GM18909 (cell line): ENCODE measurements around the gene EVPL.
"Not testable (repeated sequence)": the region's sequence is repeated elsewhere in the genome, so short reads cannot be mapped to it uniquely, and the experiment has no call there.

Experiments used
- ATAC-seq: cut with Tn5 transposase; IDR thresholded peaks from one replicate; pipeline ENCODE4 v1.9.1; 2021; ENCODE audit warnings: mild to moderate bottlenecking; ENCODE audit not compliant: unreplicated experiment, poor library complexity

EVPL gene

DNA sequence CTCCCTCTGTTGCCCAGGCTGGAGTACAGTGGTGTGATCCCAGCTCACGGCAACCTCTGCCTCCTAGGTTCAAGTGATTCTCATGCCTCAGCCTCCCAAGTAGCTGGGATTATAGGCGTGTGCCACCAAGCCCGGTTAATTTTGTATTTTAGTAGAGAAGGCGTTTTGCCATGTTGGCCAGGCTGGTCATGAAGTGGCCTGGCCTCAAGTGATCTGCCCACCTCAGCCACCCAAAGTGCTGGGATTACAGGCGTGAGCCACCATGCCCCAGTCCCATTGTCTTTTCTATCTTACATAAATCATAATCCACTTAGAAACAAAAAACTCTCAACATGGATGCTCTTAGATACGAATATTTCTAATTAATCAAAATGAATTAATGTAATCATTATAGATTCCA is 51.9 kb downstream of the EVPL start:
- not testable (repeated sequence) for ATAC-seq

GRCh38 chr17:75970626-75971025 is 56.5 kb downstream of the EVPL start:
- ATAC-seq = no peak

DNA sequence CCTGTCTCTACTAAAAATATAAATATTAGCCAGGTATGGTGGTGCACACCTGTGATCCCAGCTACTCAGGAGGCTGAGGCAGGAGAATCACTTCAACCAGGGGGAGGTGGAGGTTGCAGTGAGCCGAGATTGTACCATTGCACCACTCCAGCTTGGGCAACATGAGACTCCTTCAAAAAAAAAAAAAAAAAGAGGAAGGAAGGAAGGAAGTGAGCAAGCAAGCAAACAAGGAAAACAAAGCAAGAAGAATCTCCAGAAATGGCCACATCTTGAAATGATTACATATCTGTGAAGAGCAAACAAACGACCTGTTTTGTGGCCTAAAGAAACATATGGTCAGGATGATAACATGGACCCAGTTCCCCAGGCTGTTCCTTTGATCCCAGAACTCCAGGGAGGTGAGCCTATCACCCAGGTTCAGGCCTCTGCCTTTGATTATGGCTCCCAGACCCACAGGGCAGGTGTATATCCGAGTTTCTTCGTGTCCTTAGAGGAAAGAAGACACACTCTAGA is 57.0 kb downstream of the EVPL start:
- no peak for ATAC-seq

- ATAC-seq = not testable (repeated sequence)
Measured at GRCh38 chr17:75969044-75969443, 58.1 kb downstream of the EVPL start.

GRCh38 chr17:75965468-75965867 is 61.6 kb downstream of the EVPL start:
- no peak for ATAC-seq

DNA sequence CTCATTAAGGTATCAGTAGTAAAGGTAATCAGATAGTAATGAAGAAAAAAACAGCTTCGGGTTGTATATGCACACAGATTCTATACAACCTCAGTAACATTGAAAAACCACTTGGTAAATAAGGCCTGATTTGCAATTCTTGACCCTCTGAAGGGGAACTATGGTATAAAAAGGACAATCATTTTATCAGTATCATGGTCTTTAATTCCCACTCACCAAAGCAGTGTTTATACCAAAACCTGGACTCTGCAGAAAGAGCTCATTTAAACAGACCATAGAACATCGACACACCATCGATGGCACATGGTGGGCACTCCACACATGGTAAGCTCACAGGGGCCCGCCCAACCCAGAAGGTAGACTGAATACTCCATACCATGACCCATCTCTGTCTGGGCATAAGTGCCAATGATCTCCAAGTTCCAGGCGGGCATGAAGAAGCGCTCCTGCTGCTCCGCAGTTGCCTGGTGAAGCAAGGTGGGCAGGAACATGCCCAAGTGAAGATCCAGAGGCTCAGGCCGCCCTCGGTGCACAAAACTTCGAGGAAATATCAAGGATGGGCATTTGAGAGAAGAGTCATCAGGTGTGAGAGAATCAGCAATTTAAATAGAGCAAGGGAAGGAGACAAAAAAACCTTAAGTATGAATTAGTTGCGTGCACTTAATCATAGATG is 67.1 kb downstream of the EVPL start:
- ATAC-seq = no peak

DNA sequence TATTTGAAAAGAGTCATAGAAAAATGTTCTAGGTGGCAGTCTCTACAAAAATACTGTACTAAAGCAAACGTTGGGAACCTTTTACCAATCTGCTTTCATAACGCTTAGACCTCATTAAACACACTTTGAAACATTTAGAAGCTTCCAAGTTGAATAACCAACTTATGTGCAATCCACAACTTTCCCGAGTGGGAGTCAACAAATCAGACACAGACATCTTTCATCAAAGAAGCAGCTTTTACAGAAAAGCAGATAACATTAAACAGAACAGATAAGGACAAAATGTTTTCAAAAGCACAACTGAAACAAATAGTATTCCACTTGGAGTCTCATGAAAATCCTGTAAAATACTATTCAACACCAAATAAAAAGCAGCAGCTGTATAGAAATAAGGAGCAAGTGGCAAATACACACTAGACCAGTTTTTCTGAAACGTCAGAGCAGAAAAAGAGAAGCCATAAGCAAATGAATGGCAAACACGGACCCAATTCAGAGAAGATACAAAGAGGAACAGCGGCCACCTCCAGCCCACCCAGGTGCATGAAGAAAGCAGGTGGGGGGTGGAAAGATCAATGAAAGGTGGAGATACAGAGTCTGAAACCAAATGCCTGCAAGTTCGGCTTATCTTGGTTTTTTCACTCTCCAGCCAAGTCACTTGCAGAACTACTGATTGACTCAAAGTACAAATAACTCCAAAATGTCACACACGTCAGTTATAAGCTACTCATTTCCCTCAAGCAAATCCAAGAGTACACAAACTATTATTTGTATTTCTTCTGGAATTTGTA is 67.9 kb downstream of the EVPL start:
- no peak for ATAC-seq
